Measurements from ENCODE around the gene RNF212. TPM values are rescaled to one million over a fixed set of nuclear protein-coding genes. Genes with fewer than 3 reads are reported as not detected.

Gene RNF212
- total RNA-seq, 1 experiment from 2014 or later, result 2.4 TPM

GRCh38 chr4:1062419-1062818, 50.9 kb downstream of the RNF212 start:
- ChIA-PET CTCF (no interaction called here), POLR2A (ENCODE audit: low non-redundant PET) (no interaction called here)
- Histone ChIP-seq H3K4me3 (ENCODE audit: low read depth, low read length, poor library complexity, severe bottlenecking) (no peak overlapping the region), H3K9me3 (ENCODE audit: low read depth, low read length, poor library complexity, severe bottlenecking) (no peaks in the 10 kb centered on the region), H3K27me3 (replicated peaks; ENCODE audit: insufficient read depth, low read depth, low read length, poor library complexity) (peaks cover 78% of the 10 kb centered on the region), H3K4me1 (ENCODE audit: insufficient read depth, low read length, poor library complexity, severe bottlenecking) (no peaks in the 10 kb centered on the region), H3K36me3 (ENCODE audit: insufficient read depth, low read length, poor library complexity, severe bottlenecking) (no peaks in the 10 kb centered on the region), H3K27ac (ENCODE audit: low read depth, low read length, poor library complexity, severe bottlenecking) (no peak overlapping the region)
- no TSS peak for BruUV-seq (replicated peaks)
- intact Hi-C loops (cut with micrococcal nuclease; ENCODE audit: unreplicated experiment), result no loop called here
- no peak for TF ChIP-seq EZH2 (IDR thresholded peaks at IDR 0.05; ENCODE audit: borderline replicate concordance, low read depth, low read length, poor library complexity, severe bottlenecking)
- TF ChIP-seq, protein P1, sequence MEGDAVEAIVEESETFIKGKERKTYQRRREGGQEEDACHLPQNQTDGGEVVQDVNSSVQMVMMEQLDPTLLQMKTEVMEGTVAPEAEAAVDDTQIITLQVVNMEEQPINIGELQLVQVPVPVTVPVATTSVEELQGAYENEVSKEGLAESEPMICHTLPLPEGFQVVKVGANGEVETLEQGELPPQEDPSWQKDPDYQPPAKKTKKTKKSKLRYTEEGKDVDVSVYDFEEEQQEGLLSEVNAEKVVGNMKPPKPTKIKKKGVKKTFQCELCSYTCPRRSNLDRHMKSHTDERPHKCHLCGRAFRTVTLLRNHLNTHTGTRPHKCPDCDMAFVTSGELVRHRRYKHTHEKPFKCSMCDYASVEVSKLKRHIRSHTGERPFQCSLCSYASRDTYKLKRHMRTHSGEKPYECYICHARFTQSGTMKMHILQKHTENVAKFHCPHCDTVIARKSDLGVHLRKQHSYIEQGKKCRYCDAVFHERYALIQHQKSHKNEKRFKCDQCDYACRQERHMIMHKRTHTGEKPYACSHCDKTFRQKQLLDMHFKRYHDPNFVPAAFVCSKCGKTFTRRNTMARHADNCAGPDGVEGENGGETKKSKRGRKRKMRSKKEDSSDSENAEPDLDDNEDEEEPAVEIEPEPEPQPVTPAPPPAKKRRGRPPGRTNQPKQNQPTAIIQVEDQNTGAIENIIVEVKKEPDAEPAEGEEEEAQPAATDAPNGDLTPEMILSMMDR (conservative IDR thresholded peaks at IDR 0.05; ENCODE audit: low read depth, low read length), result no peak
- no peak for DNase-seq (ENCODE audit: low spot score)

- ChIA-PET CTCF (no interaction called here), POLR2A (ENCODE audit: low non-redundant PET) (interaction anchor here (0.6 kb wide), 1 partner anchor 158 kb away, joined by 3 read pairs; no protein-coding TSS in a partner anchor)
- Histone ChIP-seq H3K4me1 (ENCODE audit: insufficient read depth, low read length, poor library complexity, severe bottlenecking) (no peaks in the 10 kb centered on the region), H3K9me3 (ENCODE audit: low read depth, low read length, poor library complexity, severe bottlenecking) (no peaks in the 10 kb centered on the region), H3K4me3 (ENCODE audit: low read depth, low read length, poor library complexity, severe bottlenecking) (no peak overlapping the region), H3K27ac (ENCODE audit: low read depth, low read length, poor library complexity, severe bottlenecking) (no peak overlapping the region), H3K27me3 (replicated peaks; ENCODE audit: insufficient read depth, low read depth, low read length, poor library complexity) (peaks cover 78% of the 10 kb centered on the region), H3K36me3 (ENCODE audit: insufficient read depth, low read length, poor library complexity, severe bottlenecking) (no peaks in the 10 kb centered on the region)
- no peak for DNase-seq (ENCODE audit: low spot score)
- TF ChIP-seq, protein P1 (conservative IDR thresholded peaks at IDR 0.05; ENCODE audit: low read depth, low read length), result no peak
- TF ChIP-seq EZH2 (IDR thresholded peaks at IDR 0.05; ENCODE audit: borderline replicate concordance, low read depth, low read length, poor library complexity, severe bottlenecking), result no peak
- intact Hi-C loops (cut with micrococcal nuclease; ENCODE audit: unreplicated experiment), result no loop called here
- no TSS peak for BruUV-seq (replicated peaks)
Measured at GRCh38 chr4:1061760-1062159, 51.6 kb downstream of the RNF212 start.

GRCh38 chr4:1061056-1061700, 52.2 kb downstream of the RNF212 start:
- TF ChIP-seq, protein P1 (conservative IDR thresholded peaks at IDR 0.05; ENCODE audit: low read depth, low read length), result no peak
- TF ChIP-seq EZH2 (IDR thresholded peaks at IDR 0.05; ENCODE audit: borderline replicate concordance, low read depth, low read length, poor library complexity, severe bottlenecking), result no peak
- Histone ChIP-seq H3K27ac (ENCODE audit: low read depth, low read length, poor library complexity, severe bottlenecking) (no peak overlapping the region), H3K9me3 (ENCODE audit: low read depth, low read length, poor library complexity, severe bottlenecking) (no peaks in the 10 kb centered on the region)

More at GRCh38 chr4:1061056-1061700, 52.2 kb downstream of the RNF212 start:
- ChIA-PET POLR2A (ENCODE audit: low non-redundant PET) (interaction anchor here (0.6 kb wide), 1 partner anchor 159 kb away, joined by 3 read pairs; no protein-coding TSS in a partner anchor), CTCF (no interaction called here)
- no peak for DNase-seq (ENCODE audit: low spot score)
- intact Hi-C loops (cut with micrococcal nuclease; ENCODE audit: unreplicated experiment), result no loop called here
- Histone ChIP-seq H3K27me3 (replicated peaks; ENCODE audit: insufficient read depth, low read depth, low read length, poor library complexity) (peaks cover 78% of the 10 kb centered on the region), H3K4me1 (ENCODE audit: insufficient read depth, low read length, poor library complexity, severe bottlenecking) (no peaks in the 10 kb centered on the region), H3K36me3 (ENCODE audit: insufficient read depth, low read length, poor library complexity, severe bottlenecking) (no peaks in the 10 kb centered on the region), H3K4me3 (ENCODE audit: low read depth, low read length, poor library complexity, severe bottlenecking) (no peak overlapping the region)
- no TSS peak for BruUV-seq (replicated peaks)
